ENCODE results near the gene MRPS30. TPM values are rescaled to one million over a fixed set of nuclear protein-coding genes. Genes with fewer than 3 reads are reported as not detected.

Gene MRPS30
- total RNA-seq, 8 experiments from 2014 or later, result 47.8 to 91.2 (median 60.5) TPM

- in situ Hi-C loops (cut with MboI; ENCODE audit: low pct_unique_long_range_greater_than_20kb in 2 of 9, low sequenced_read_pairs in 9 of 9, unreplicated experiment in 9 of 9), result no loop called here
- Histone ChIP-seq H3K27ac (no peak overlapping the region), H3K4me3 (no peak overlapping the region), H3K4me1 (replicated peaks in 1 of 2) (no peaks in the 10 kb centered on the region)
- ATAC-seq (replicated peaks in 6 of 8), result no peak
- 44 to 100% (median 88%) methylated on average over 1 of the region's 1 CpG; no CpG with 5 or more reads in 4 of the 10 experiments for WGBS, 10 experiments
These were observed 20.0 kb downstream of the MRPS30 start for GRCh38 chr5:44828719-44829118.

- no peak for ATAC-seq (replicated peaks in 6 of 8)
- in situ Hi-C loops (cut with MboI; ENCODE audit: low pct_unique_long_range_greater_than_20kb in 2 of 9, low sequenced_read_pairs in 9 of 9, unreplicated experiment in 9 of 9), result no loop called here
- Histone ChIP-seq H3K4me3 (no peak overlapping the region), H3K4me1 (replicated peaks in 1 of 2) (no peaks in the 10 kb centered on the region), H3K27ac (no peak overlapping the region)
- WGBS, 10 experiments, result 50 to 100% (median 86%) methylated on average over 1 of the region's 1 CpG; no CpG with 5 or more reads in 3 of the 10 experiments
These were observed 22.2 kb downstream of the MRPS30 start for GRCh38 chr5:44830951-44831350.

GRCh38 chr5:44833249-44833648 lies 24.5 kb downstream of the MRPS30 start:
- in situ Hi-C loops (cut with MboI; ENCODE audit: low pct_unique_long_range_greater_than_20kb in 2 of 9, low sequenced_read_pairs in 9 of 9, unreplicated experiment in 9 of 9), result no loop called here
- no peak overlapping the region for H3K4me3 ChIP-seq
- H3K27ac ChIP-seq, result no peak overlapping the region
- ATAC-seq (replicated peaks in 6 of 8), result no peak
- WGBS, 10 experiments, result 78 to 100% (median 95%) methylated on average over 1 of the region's 1 CpG; no CpG with 5 or more reads in 2 of the 10 experiments
- no peaks in the 10 kb centered on the region for H3K4me1 ChIP-seq (replicated peaks in 1 of 2)

GRCh38 chr5:44835693-44836092 lies 26.9 kb downstream of the MRPS30 start:
- in situ Hi-C loops (cut with MboI; ENCODE audit: low pct_unique_long_range_greater_than_20kb in 2 of 9, low sequenced_read_pairs in 9 of 9, unreplicated experiment in 9 of 9), result no loop called here
- no peak for ATAC-seq (replicated peaks in 6 of 8)
- Histone ChIP-seq H3K27ac (no peak overlapping the region), H3K4me3 (no peak overlapping the region), H3K4me1 (replicated peaks in 1 of 2) (no peaks in the 10 kb centered on the region)
- WGBS, 10 experiments, result 95 to 100% (median 100%) methylated on average over 1 to 3 of the region's 3 CpGs; no CpG with 5 or more reads in 3 of the 10 experiments

GRCh38 chr5:44839018-44839681 lies 30.4 kb downstream of the MRPS30 start:
- in situ Hi-C loops (cut with MboI; ENCODE audit: low pct_unique_long_range_greater_than_20kb in 2 of 9, low sequenced_read_pairs in 9 of 9, unreplicated experiment in 9 of 9), result no loop called here
- Histone ChIP-seq H3K4me3 (no peak overlapping the region), H3K4me1 (replicated peaks in 1 of 2) (no peaks in the 10 kb centered on the region), H3K27ac (no peak overlapping the region)
- no peak for ATAC-seq (replicated peaks in 6 of 8)
- WGBS, 10 experiments, result 80 to 100% methylated on average over 1 of the region's 1 CpG; no CpG with 5 or more reads in 8 of the 10 experiments

- Histone ChIP-seq H3K4me1 (replicated peaks in 1 of 2) (peaks cover 0 to 2% of the 10 kb centered on the region in 2 donors), H3K27ac (no peak overlapping the region), H3K4me3 (no peak overlapping the region)
- no peak for ATAC-seq (replicated peaks in 6 of 8)
- WGBS, 10 experiments, result 68 to 100% (median 93%) methylated on average over 1 to 2 of the region's 2 CpGs
- in situ Hi-C loops (cut with MboI; ENCODE audit: low pct_unique_long_range_greater_than_20kb in 2 of 9, low sequenced_read_pairs in 9 of 9, unreplicated experiment in 9 of 9), result no loop called here
These were observed 33.9 kb downstream of the MRPS30 start for GRCh38 chr5:44842496-44843282.

GRCh38 chr5:44844744-44845143 lies 36.0 kb downstream of the MRPS30 start:
- WGBS, 10 experiments, result 50 to 100% (median 89%) methylated on average over 1 of the region's 1 CpG; no CpG with 5 or more reads in 1 of the 10 experiments
- Histone ChIP-seq H3K4me3 (no peak overlapping the region), H3K4me1 (replicated peaks in 1 of 2) (peaks cover 0 to 2% of the 10 kb centered on the region in 2 donors), H3K27ac (no peak overlapping the region)
- in situ Hi-C loops (cut with MboI; ENCODE audit: low pct_unique_long_range_greater_than_20kb in 2 of 9, low sequenced_read_pairs in 9 of 9, unreplicated experiment in 9 of 9), result no loop called here
- no peak for ATAC-seq (replicated peaks in 6 of 8)

GRCh38 chr5:44845777-44846176 lies 37.0 kb downstream of the MRPS30 start:
- Histone ChIP-seq H3K4me1 (replicated peaks in 1 of 2) (peaks cover 0 to 2% of the 10 kb centered on the region in 2 donors), H3K27ac (no peak overlapping the region), H3K4me3 (no peak overlapping the region)
- in situ Hi-C loops (cut with MboI; ENCODE audit: low pct_unique_long_range_greater_than_20kb in 2 of 9, low sequenced_read_pairs in 9 of 9, unreplicated experiment in 9 of 9), result no loop called here
- WGBS, 10 experiments, result 25 to 97% (median 71%) methylated on average over 1 to 4 of the region's 4 CpGs; no CpG with 5 or more reads in 1 of the 10 experiments
- ATAC-seq (replicated peaks in 6 of 8), result peak in 1 of 8 experiments; percentile 26

- Histone ChIP-seq H3K27ac (no peak overlapping the region), H3K4me1 (replicated peaks in 1 of 2) (peaks cover 0 to 2% of the 10 kb centered on the region in 2 donors), H3K4me3 (no peak overlapping the region)
- WGBS, 10 experiments, result 0 to 91% (median 83%) methylated on average over 1 to 5 of the region's 5 CpGs; no CpG with 5 or more reads in 1 of the 10 experiments
- in situ Hi-C loops (cut with MboI; ENCODE audit: low pct_unique_long_range_greater_than_20kb in 2 of 9, low sequenced_read_pairs in 9 of 9, unreplicated experiment in 9 of 9), result no loop called here
- no peak for ATAC-seq (replicated peaks in 6 of 8)
These were observed 38.6 kb downstream of the MRPS30 start for GRCh38 chr5:44847206-44847852.

- H3K4me3 ChIP-seq, result no peak overlapping the region
- in situ Hi-C loops (cut with MboI; ENCODE audit: low pct_unique_long_range_greater_than_20kb in 2 of 9, low sequenced_read_pairs in 9 of 9, unreplicated experiment in 9 of 9), result no loop called here
- H3K4me1 ChIP-seq (replicated peaks in 1 of 2), result no peaks in the 10 kb centered on the region
- no peak overlapping the region for H3K27ac ChIP-seq
- ATAC-seq (replicated peaks in 6 of 8), result peak in 2 of 8 experiments; percentile 32 to 33
- WGBS, 10 experiments, result 29 to 100% (median 88%) methylated on average over 1 to 2 of the region's 3 CpGs; no CpG with 5 or more reads in 5 of the 10 experiments
These were observed 51.5 kb downstream of the MRPS30 start for GRCh38 chr5:44860267-44860666.

GRCh38 chr5:44862808-44863207 lies 54.1 kb downstream of the MRPS30 start:
- H3K27ac ChIP-seq, result no peak overlapping the region
- in situ Hi-C loops (cut with MboI; ENCODE audit: low pct_unique_long_range_greater_than_20kb in 2 of 9, low sequenced_read_pairs in 9 of 9, unreplicated experiment in 9 of 9), result no loop called here
- no peak overlapping the region for H3K4me3 ChIP-seq
- ATAC-seq (replicated peaks in 6 of 8), result peak in 1 of 8 experiments; percentile 43
- 0 to 93% (median 21%) methylated on average over 1 of the region's 1 CpG for WGBS, 10 experiments
- H3K4me1 ChIP-seq (replicated peaks in 1 of 2), result no peaks in the 10 kb centered on the region
